HepG2 (cell line): ENCODE results near the gene ZNF22. TPM values are rescaled to one million over a fixed set of nuclear protein-coding genes. Genes with fewer than 3 reads are reported as not detected.
A peak's percentile ranks its signal among the peaks of the same experiment; 100 is the strongest.

Source experiments
- ATAC-seq: fragments of 200-7000 bp; cut with Tn5 transposase; 3 replicates; pipeline ENCODE4 v1.9.1; 2020; ENCODE audit warnings: mild to moderate bottlenecking, moderate library complexity
- BruUV-seq: library from RNA; stranded (reverse); fragments of 400-500 nt; replicated peaks from 2 replicates; lab custom pipeline; 2021; lab: Mats Ljungman, UMichigan
- CTCF ChIA-PET: fragments of 300-600 bp; formaldehyde crosslinking; extraction: SDS; loops from one replicate; lab custom pipeline; 2021; ENCODE audit warnings: low total read pairs, inconsistent platforms, low intra/inter-chr PET ratio; lab: Yijun Ruan, JAX
- POLR2A ChIA-PET: fragments of 350-600 bp; sonication (Branson Sonifier 250); formaldehyde crosslinking; loops from one replicate; lab custom pipeline; 2020; ENCODE audit warnings: antibody characterized with exemption, inconsistent platforms; lab: Yijun Ruan, JAX
- DNase-seq: peaks from one replicate; pipeline ENCODE4 v3.0.0-alpha.2; 2015; ENCODE audit warnings: low spot score
- FAIRE-seq: peaks from 3 replicates; lab custom pipeline; 2011; peaks lifted over from hg19 to GRCh38; lab: Jason Lieb, UNC
- H2AFZ ChIP-seq: one replicate; pipeline ENCODE4 v1.6.1; 2011; ENCODE audit warnings: low read length, inconsistent platforms
- H3K27ac ChIP-seq: fragments of 300-600 bp; 3 replicates; pipeline ENCODE4 v1.8.0; 2011; ENCODE audit warnings: mixed run types, mild to moderate bottlenecking, mixed read lengths, low read length, inconsistent platforms; ENCODE audit not compliant: insufficient read depth; ENCODE audit errors: extremely low read length
- H3K27me3 ChIP-seq, 2 experiments: fragments of 200-600 bp in 1 of 2; 2 replicates in 1 of 2; 3 replicates in 1 of 2; pipeline versions ENCODE4 v1.6.0 to v1.8.0; 2011; ENCODE audit warnings: low read length in 2 of 2, mild to moderate bottlenecking in 2 of 2, moderate library complexity in 2 of 2, inconsistent platforms in 1 of 2; ENCODE audit not compliant: insufficient read depth in 2 of 2, control insufficient read depth in 1 of 2
- H3K36me3 ChIP-seq, 2 experiments: fragments of 200-600 bp in 1 of 2; replicated peaks in 1 of 2; 2 replicates in 1 of 2; 3 replicates in 1 of 2; pipeline versions ENCODE4 v1.5.1 to v1.8.0; 2011; ENCODE audit warnings: low read length in 2 of 2, inconsistent platforms in 1 of 2; ENCODE audit not compliant: insufficient read depth in 2 of 2, control insufficient read depth in 1 of 2
- H3K4me1 ChIP-seq: 2 replicates; pipeline ENCODE4 v1.5.1; 2012; ENCODE audit warnings: low read length, inconsistent platforms; ENCODE audit not compliant: insufficient read depth
- H3K4me2 ChIP-seq: 2 replicates; pipeline ENCODE4 v1.6.0; 2011; ENCODE audit warnings: low read depth, low read length, inconsistent platforms
- H3K4me3 ChIP-seq, 3 experiments: fragments of 200-600 bp in 1 of 3; sonication (generic), shearing (Covaris generic) in 1 of 3; replicated peaks in 1 of 3; 2 replicates each; pipeline ENCODE4 v1.5.1; 2011 to 2016; ENCODE audit warnings: low read length in 3 of 3, inconsistent platforms in 2 of 3, low read depth in 2 of 3, mild to moderate bottlenecking in 2 of 3, control low read depth in 1 of 3, mixed read lengths in 1 of 3; ENCODE audit not compliant: insufficient read depth in 1 of 3
- H3K79me2 ChIP-seq: one replicate; pipeline ENCODE4 v1.6.1; 2011; ENCODE audit warnings: low read length, inconsistent platforms; ENCODE audit not compliant: insufficient read depth
- H3K9ac ChIP-seq: 2 replicates; pipeline ENCODE4 v1.6.0; 2011; ENCODE audit warnings: mild to moderate bottlenecking, low read depth, low read length, inconsistent platforms; ENCODE audit not compliant: insufficient read depth
- H3K9me3 ChIP-seq: 2 replicates; pipeline ENCODE4 v1.5.1; 2012; ENCODE audit warnings: mild to moderate bottlenecking, low read length
- H4K20me1 ChIP-seq: 2 replicates; pipeline ENCODE4 v1.6.0; 2011; ENCODE audit warnings: inconsistent platforms, mild to moderate bottlenecking, low read length, moderate library complexity; ENCODE audit not compliant: insufficient read depth
- EED ChIP-seq: sonication (generic); formaldehyde crosslinking; IDR thresholded peaks from 2 replicates; pipeline ENCODE4 v1.5.0; 2020; ENCODE audit warnings: mild to moderate bottlenecking, missing genetic modification reagents
- FOXA3 ChIP-seq: IDR thresholded peaks from 2 replicates; pipeline ENCODE4 v1.6.1; 2016; ENCODE audit warnings: missing genetic modification reagents, missing compliant biosample characterization
- HIVEP1 ChIP-seq: sonication (generic); formaldehyde crosslinking; IDR thresholded peaks from 2 replicates; pipeline ENCODE4 v1.4.0; 2020; ENCODE audit warnings: mild to moderate bottlenecking, missing genetic modification reagents
- KAT7 ChIP-seq: IDR thresholded peaks from 2 replicates; pipeline ENCODE4 v1.6.1; 2018; ENCODE audit warnings: borderline replicate concordance, missing compliant biosample characterization
- MAZ ChIP-seq, 2 experiments: sonication (generic) in 1 of 2; formaldehyde crosslinking in 1 of 2; IDR thresholded peaks; 2 replicates each; pipeline versions ENCODE4 v1.5.0 to v1.6.1; 2012 to 2020; ENCODE audit warnings: low read depth in 2 of 2, mild to moderate bottlenecking in 2 of 2, borderline replicate concordance in 1 of 2, improper control_type of control experiment in 1 of 2, low read length in 1 of 2, missing genetic modification reagents in 1 of 2, moderate library complexity in 1 of 2
- RFXAP ChIP-seq: sonication (generic); formaldehyde crosslinking; IDR thresholded peaks from 2 replicates; pipeline ENCODE4 v1.4.0; 2020; ENCODE audit warnings: missing genetic modification reagents, borderline replicate concordance
- TGIF2 ChIP-seq: IDR thresholded peaks from 2 replicates; pipeline ENCODE4 v1.6.1; 2016; ENCODE audit warnings: control low read depth, missing compliant biosample characterization
- TSC22D2 ChIP-seq: sonication (generic); formaldehyde crosslinking; IDR thresholded peaks from 2 replicates; pipeline ENCODE4 v1.5.1; 2020; ENCODE audit warnings: missing genetic modification reagents, mild to moderate bottlenecking, borderline replicate concordance
- WIZ ChIP-seq: sonication (generic); formaldehyde crosslinking; IDR thresholded peaks from 2 replicates; pipeline ENCODE4 v1.5.1; 2020; ENCODE audit warnings: mild to moderate bottlenecking, missing genetic modification reagents
- ZBTB7A ChIP-seq: sonication (generic); formaldehyde crosslinking; IDR thresholded peaks from 2 replicates; pipeline ENCODE4 v1.8.0; 2022; ENCODE audit warnings: mild to moderate bottlenecking, missing genetic modification reagents
- ZFP90 ChIP-seq: sonication (generic); formaldehyde crosslinking; IDR thresholded peaks from 2 replicates; pipeline ENCODE4 v1.8.0; 2022; ENCODE audit warnings: missing genetic modification reagents, mild to moderate bottlenecking, inconsistent platforms, borderline replicate concordance
- ZNF598 ChIP-seq: sonication (generic); formaldehyde crosslinking; IDR thresholded peaks from 2 replicates; pipeline ENCODE4 v1.5.1; 2020; ENCODE audit warnings: mild to moderate bottlenecking, missing genetic modification reagents, borderline replicate concordance
- ZNF792 ChIP-seq: IDR thresholded peaks from 2 replicates; pipeline ENCODE4 v1.6.1; 2016
- ZSCAN9 ChIP-seq: IDR thresholded peaks from 2 replicates; pipeline ENCODE4 v1.6.1; 2016; ENCODE audit warnings: borderline replicate concordance
- WGBS: methylation state at CpG from one replicate; pipeline ENCODE4 v1.1.6; 2017; ENCODE audit warnings: low lambda C conversion rate; 5-methylcytosine and 5-hydroxymethylcytosine counted together
- in situ Hi-C: cut with HindIII; loops from 2 replicates; pipeline ENCODE4 v1.10.0; 2017; ENCODE audit warnings: low pct_unique_long_range_greater_than_20kb; ENCODE audit not compliant: extremely low pct_ligation_motif_present
- intact Hi-C: fragments of 100-400 bp; cut with micrococcal nuclease; formaldehyde crosslinking; loops from one replicate; pipeline ENCODE4 v1.10.0; 2022; ENCODE audit not compliant: unreplicated experiment
- polyA plus RNA-seq, 8 experiments: library from polyadenylated mRNA; depleted of rRNA in 3 of 8; stranded (reverse) in 7 of 8; unstranded in 1 of 8; fragments of >200 nt; fragmentation: Illumina TruSeq in 4 of 8; extraction: Trizol in 4 of 8; gene quantifications; 2 replicates each; pipeline versions ENCODE4 v1.2.1 to v1.2.3, GENCODE V29; 2011 to 2016; ENCODE audit warnings: low read depth in 4 of 8, missing spikeins in 1 of 8, mixed read lengths in 1 of 8; ENCODE audit not compliant: insufficient read depth in 1 of 8
- total RNA-seq, 5 experiments: library from RNA; depleted of rRNA; stranded (reverse); fragments of >200 nt; fragmentation: Illumina TruSeq; extraction: Trizol; gene quantifications; 2 replicates each; pipeline ENCODE4 v1.2.3, GENCODE V29; 2016; ENCODE audit warnings: low read depth in 1 of 5
- TF ChIP-seq, protein P1 (sequence below): sonication (generic); formaldehyde crosslinking; IDR thresholded peaks from 2 replicates; pipeline ENCODE4 v1.4.0; 2020; ENCODE audit warnings: mild to moderate bottlenecking, missing genetic modification reagents, borderline replicate concordance
- TF ChIP-seq, protein P2 (sequence below): sonication (generic); formaldehyde crosslinking; IDR thresholded peaks from 2 replicates; pipeline ENCODE4 v1.5.0; 2020; ENCODE audit warnings: mild to moderate bottlenecking, low read depth, missing genetic modification reagents, borderline replicate concordance
- TF ChIP-seq, protein P3 (sequence below): sonication (generic); formaldehyde crosslinking; IDR thresholded peaks from 2 replicates; pipeline ENCODE4 v1.8.0; 2023; ENCODE audit warnings: mild to moderate bottlenecking, missing genetic modification reagents

Gene ZNF22
- total and polyA plus RNA-seq, 2 of the 13 experiments (the other 11 are each of a cell fraction or from before 2014, with no cell fraction given) = 0.40 to 1.3 TPM

DNA sequence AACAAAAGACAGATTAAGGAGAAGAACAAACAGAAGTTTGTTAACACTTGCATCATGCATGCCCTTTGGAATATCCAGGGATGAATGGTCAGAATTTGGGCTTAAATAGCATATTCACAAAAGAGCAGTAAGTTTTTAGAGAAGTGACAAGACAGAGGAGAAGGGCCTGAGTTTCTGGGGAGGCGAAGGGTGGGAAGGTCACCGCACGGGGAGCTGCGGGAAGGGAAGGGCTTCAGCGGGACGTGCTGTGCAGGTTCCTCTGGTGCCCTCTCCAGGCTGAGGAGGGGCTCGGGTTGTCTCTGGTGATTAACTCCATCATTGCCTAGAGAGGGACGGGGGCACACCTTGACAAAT lies 10.4 kb upstream of the ZNF22 start (continued):
- 0 out of 2 replicates have a peak, but pooled peaks have one; percentile 37 for TF ChIP-seq RFXAP (CRISPR knock-in tag)

DNA sequence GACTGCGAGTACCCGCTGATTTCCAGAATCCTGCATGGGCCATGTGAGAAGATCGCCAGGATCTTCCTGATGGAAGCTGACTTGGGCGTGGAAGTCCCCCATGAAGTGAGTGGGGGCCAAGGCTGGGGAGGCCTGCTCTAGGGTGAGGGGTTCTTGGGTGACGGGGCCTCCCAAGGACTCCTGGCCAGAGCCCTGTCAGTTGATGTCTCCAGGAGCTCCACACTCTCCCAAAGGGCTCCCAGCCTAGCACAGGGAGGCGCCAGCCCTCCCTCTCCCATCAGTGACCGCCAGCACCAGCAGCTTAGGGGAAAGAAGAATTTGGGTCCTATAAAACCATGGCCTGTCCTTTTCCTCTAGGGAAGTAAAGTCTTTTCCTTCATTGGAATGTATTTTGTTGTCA lies 9.8 kb upstream of the ZNF22 start:
- peaks cover 75% of the 10 kb centered on the region for H3K4me1 ChIP-seq
- TF ChIP-seq ZNF598 (CRISPR knock-in tag) (0 out of 2 replicates have a peak, but pooled peaks have one; percentile 2), MAZ (IDR thresholded peaks at IDR 0.05; ENCODE audit: borderline replicate concordance, low read depth, low read length) (no peak), MAZ (CRISPR knock-in tag; IDR thresholded peaks at IDR 0.05; ENCODE audit: low read depth) (0 out of 2 replicates have a peak, but pooled peaks have one; percentile 42), KAT7 (CRISPR knock-in tag) (no peak), HIVEP1 (CRISPR knock-in tag) (0 out of 2 replicates have a peak, but pooled peaks have one; percentile 37), WIZ (no peak), TSC22D2 (no peak), FOXA3 (CRISPR knock-in tag) (no peak), TGIF2 (CRISPR knock-in tag) (no peak), ZSCAN9 (no peak), ZFP90 (CRISPR knock-in tag) (no peak), ZNF792 (CRISPR knock-in tag) (no peak), EED (CRISPR knock-in tag) (0 out of 2 replicates have a peak, but pooled peaks have one; percentile 47), ZBTB7A (CRISPR knock-in tag) (no peak)
- TF ChIP-seq, protein P1, sequence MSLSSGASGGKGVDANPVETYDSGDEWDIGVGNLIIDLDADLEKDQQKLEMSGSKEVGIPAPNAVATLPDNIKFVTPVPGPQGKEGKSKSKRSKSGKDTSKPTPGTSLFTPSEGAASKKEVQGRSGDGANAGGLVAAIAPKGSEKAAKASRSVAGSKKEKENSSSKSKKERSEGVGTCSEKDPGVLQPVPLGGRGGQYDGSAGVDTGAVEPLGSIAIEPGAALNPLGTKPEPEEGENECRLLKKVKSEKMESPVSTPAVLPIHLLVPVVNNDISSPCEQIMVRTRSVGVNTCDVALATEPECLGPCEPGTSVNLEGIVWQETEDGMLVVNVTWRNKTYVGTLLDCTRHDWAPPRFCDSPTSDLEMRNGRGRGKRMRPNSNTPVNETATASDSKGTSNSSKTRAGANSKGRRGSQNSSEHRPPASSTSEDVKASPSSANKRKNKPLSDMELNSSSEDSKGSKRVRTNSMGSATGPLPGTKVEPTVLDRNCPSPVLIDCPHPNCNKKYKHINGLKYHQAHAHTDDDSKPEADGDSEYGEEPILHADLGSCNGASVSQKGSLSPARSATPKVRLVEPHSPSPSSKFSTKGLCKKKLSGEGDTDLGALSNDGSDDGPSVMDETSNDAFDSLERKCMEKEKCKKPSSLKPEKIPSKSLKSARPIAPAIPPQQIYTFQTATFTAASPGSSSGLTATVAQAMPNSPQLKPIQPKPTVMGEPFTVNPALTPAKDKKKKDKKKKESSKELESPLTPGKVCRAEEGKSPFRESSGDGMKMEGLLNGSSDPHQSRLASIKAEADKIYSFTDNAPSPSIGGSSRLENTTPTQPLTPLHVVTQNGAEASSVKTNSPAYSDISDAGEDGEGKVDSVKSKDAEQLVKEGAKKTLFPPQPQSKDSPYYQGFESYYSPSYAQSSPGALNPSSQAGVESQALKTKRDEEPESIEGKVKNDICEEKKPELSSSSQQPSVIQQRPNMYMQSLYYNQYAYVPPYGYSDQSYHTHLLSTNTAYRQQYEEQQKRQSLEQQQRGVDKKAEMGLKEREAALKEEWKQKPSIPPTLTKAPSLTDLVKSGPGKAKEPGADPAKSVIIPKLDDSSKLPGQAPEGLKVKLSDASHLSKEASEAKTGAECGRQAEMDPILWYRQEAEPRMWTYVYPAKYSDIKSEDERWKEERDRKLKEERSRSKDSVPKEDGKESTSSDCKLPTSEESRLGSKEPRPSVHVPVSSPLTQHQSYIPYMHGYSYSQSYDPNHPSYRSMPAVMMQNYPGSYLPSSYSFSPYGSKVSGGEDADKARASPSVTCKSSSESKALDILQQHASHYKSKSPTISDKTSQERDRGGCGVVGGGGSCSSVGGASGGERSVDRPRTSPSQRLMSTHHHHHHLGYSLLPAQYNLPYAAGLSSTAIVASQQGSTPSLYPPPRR (CRISPR knock-in tag) = no peak
- TF ChIP-seq, protein P2, sequence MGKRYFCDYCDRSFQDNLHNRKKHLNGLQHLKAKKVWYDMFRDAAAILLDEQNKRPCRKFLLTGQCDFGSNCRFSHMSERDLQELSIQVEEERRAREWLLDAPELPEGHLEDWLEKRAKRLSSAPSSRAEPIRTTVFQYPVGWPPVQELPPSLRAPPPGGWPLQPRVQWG (CRISPR knock-in tag) = no peak
- TF ChIP-seq, protein P3, sequence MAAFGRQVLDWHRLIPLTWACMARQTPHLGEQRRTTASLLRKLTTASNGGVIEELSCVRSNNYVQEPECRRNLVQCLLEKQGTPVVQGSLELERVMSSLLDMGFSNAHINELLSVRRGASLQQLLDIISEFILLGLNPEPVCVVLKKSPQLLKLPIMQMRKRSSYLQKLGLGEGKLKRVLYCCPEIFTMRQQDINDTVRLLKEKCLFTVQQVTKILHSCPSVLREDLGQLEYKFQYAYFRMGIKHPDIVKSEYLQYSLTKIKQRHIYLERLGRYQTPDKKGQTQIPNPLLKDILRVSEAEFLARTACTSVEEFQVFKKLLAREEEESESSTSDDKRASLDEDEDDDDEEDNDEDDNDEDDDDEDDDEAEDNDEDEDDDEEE (CRISPR knock-in tag) = no peak

More for the DNA sequence above, 9.8 kb upstream of the ZNF22 start:
- Histone ChIP-seq H3K79me2 (no peaks in the 10 kb centered on the region), H2AFZ (no peak overlapping the region), H3K9ac (peak overlapping the region; percentile 54), H3K27ac (peak overlapping the region; percentile 55), H3K4me3 (0 out of 6 replicates have a peak overlapping the region, but pooled peaks of 1 of the 3 experiments have one; percentile 0), H3K4me2 (peak overlapping the region; percentile 40; the same call in 1 of the 2 replicates), H3K9me3 (no peaks in the 10 kb centered on the region), H3K36me3 (peaks cover 17 to 35% of the 10 kb centered on the region in 2 experiments; a peak in 4 of 5 replicates), H3K27me3 (no peaks in the 10 kb centered on the region), H4K20me1 (no peaks in the 10 kb centered on the region)
- POLR2A ChIA-PET = interaction anchor here (1.1 to 12.0 kb wide), 7 partner anchors 10 to 59 kb away, joined by 3 to 863 read pairs (median 6); partner anchors contain the start of gene DEPP1
- intact Hi-C loops = loop anchor here (5.0 kb wide), 1 partner anchor 59 kb away; no protein-coding TSS in a partner anchor
- CTCF ChIA-PET = interaction anchor here (2.2 kb wide), 1 partner anchor 58 kb away, joined by 16 read pairs; no protein-coding TSS in a partner anchor
- DNase-seq (no peak), ATAC-seq (no peak), FAIRE-seq (no peak)
- in situ Hi-C loops = no loop called here
- no TSS peak for BruUV-seq
- 100% methylated on average over 5 of the region's 7 CpGs for WGBS
